WI38 (cell line): ENCODE data around the gene SORL1.
A peak's percentile ranks its signal among the peaks of the same experiment; 100 is the strongest.
"Not testable (repeated sequence)": the region's sequence is repeated elsewhere in the genome, so short reads cannot be mapped to it uniquely, and the experiment has no call there.

ENCODE experiments used
- H3K4me3 ChIP-seq: 2 replicates; pipeline ENCODE4 v1.5.1; 2011; ENCODE audit warnings: low read depth, mild to moderate bottlenecking, control low read depth, low read length
- TF ChIP-seq, protein P1 (sequence below): IDR thresholded peaks from 2 replicates; pipeline ENCODE4 v1.5.1; 2012; ENCODE audit warnings: low read depth, mild to moderate bottlenecking, control low read depth, low read length

The SORL1 gene

DNA sequence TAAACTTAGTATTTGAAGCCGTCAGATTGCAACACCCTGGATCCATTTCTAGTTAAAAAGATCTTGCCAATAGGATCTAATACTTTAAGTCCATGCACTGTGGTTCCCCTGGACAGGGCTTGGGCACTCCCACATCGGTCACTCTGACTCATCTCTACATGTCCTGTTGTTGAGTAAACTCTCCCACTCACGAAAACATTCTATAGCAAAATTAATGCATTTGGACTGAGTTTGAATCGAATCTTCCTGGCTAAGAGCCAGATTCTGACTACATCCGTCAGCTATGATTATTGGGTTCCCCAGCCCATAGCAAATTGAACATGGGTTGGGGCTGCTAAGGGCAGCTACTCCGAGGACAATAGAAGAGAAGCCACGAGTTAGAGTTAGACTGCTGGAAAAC lies 182.8 kb downstream of the SORL1 start:
- H3K4me3 ChIP-seq = peak overlapping the region; percentile 32
- TF ChIP-seq, protein P1, sequence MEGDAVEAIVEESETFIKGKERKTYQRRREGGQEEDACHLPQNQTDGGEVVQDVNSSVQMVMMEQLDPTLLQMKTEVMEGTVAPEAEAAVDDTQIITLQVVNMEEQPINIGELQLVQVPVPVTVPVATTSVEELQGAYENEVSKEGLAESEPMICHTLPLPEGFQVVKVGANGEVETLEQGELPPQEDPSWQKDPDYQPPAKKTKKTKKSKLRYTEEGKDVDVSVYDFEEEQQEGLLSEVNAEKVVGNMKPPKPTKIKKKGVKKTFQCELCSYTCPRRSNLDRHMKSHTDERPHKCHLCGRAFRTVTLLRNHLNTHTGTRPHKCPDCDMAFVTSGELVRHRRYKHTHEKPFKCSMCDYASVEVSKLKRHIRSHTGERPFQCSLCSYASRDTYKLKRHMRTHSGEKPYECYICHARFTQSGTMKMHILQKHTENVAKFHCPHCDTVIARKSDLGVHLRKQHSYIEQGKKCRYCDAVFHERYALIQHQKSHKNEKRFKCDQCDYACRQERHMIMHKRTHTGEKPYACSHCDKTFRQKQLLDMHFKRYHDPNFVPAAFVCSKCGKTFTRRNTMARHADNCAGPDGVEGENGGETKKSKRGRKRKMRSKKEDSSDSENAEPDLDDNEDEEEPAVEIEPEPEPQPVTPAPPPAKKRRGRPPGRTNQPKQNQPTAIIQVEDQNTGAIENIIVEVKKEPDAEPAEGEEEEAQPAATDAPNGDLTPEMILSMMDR = no peak

DNA sequence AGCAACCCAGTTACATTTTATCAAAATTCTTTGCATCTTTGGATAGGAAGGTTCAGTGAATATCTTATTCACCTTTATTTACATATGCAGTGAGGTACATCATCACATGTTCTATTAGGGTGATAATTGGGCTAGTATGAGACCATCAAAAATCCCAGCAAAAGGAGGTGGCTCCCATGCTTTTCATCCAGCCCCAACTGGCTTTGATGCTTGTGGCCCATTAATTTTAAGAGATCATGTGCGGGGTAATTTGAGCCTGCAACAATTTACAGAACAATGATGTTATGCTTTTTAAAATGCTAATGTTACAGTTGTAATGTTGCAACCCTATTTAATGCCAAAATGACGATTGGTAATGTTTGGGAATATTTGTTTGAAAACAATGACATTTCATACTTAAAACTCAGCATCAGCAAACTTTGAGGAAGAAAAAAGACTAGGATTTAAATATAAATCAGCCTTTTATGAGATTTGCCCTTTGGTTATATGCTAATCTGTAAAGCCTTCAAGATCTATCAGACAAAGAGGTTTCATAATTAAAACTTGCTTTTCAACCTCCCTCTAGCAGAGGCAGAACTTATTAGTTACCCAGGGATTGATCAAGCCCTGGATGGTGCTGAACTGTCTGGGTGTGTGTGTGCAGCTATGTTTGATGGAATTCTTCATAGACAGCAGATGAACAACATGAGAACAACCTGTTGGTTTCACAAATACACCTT lies 184.1 kb downstream of the SORL1 start:
- H3K4me3 ChIP-seq = no peak overlapping the region
- TF ChIP-seq, protein P1 = no peak

DNA sequence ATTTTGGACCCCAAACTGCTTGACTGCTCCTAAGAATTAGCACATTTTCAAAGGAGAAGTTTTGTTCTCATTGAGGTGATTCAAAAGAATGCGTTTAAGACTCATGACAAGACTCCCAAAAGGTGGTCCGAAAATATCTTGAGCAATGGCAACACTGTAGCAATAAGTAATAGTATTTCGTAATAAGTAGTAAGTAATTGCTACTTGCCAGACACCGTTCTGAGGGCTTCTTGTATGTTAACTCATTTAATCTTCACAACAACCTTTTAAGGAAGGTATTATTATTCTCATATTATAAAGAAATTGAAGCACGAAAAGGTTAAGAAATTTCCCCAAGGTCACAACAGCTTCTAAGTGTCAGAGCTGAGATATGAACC lies 184.7 kb downstream of the SORL1 start:
- H3K4me3 ChIP-seq = no peak overlapping the region
- TF ChIP-seq, protein P1 = no peak

DNA sequence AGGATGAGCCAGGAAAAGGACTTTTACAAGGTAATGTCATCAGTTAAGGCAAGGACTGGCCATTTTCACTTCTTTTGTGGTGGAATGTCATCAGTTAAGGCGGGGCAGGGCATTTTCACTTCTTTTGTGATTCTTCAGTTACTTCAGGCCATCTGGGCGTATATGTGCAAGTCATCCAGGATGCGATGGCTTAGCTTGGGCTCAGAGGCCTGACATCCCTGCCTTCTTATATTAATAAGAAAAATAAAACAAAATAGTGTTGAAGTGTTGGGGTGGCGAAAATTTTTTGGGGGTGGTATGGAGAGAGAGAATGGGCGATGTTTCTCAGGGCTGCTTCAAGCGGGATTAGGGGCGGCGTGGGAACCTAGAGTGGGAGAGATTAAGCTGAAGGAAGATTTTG lies 185.5 kb downstream of the SORL1 start:
- not testable (repeated sequence) for H3K4me3 ChIP-seq

DNA sequence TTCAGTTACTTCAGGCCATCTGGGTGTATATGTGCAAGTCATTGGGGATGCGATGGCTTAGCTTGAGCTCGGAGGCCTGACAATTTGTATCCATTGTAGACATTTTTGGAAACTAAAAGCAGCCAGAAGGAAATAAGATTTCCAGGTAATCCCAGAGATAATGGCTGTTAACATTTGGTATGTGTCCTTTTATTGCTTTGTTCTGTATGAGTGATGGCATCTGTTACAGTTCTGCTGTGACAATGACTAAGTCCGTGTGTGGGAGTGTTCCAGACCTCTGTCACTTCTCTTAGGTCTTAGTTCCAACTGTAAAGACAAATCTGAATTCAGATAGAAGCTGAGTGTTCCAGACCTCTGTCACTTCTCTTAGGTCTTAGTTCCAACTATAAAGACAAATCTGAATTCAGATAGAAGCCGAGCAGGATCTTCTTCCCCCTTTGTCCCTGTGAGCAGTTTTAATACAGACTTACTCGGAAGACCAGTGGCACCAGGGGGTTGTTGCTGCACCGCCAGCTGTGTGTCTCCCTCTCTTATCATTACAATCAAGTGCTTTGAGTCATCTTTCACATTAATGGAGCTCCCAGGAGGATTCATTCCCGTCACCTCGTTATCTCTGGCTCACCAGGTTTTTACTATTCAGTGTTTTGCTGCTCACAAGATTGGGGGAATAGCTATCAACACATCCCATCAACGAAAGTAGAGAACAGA lies 191.5 kb downstream of the SORL1 start:
- TF ChIP-seq, protein P1 = no peak
- H3K4me3 ChIP-seq = no peak overlapping the region

DNA sequence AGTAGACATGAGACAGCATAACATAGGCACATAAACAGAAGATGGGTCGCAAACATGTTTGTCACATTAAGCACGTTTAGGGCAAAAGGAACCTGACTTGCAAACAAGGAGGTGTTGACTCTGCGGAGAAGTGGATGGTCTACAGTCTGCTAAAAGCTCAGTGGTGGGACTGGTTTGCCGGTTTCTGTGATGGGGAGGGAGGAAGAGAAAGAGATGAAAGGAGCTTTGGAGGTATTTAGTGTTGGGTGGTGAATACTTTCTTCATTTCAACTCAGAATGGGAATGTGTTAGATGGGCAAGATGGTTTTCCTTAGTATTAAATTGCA lies 192.0 kb downstream of the SORL1 start:
- TF ChIP-seq, protein P1 = no peak
- H3K4me3 ChIP-seq = no peak overlapping the region

DNA sequence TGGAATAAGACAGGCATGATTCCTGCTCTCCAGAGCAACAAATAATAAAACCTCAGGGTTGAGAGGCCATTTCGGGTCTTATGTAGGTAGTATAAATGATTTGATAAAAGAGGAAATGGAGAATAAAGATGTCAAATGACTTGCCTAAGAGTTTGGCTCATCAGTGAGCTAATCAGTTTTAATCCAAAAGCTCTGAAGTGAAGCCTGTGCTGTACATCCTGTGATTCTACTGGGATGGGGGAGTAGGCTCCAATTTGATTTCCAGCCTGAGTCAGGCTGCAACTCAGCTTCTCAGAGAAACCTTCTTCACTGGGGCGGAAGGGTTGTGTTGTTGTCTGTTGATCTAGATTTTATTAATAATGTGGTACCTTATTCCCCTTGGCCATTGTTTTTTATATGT lies 192.9 kb downstream of the SORL1 start:
- H3K4me3 ChIP-seq = no peak overlapping the region
- TF ChIP-seq, protein P1 = no peak
